Adrenal gland (tissue), 5 donors: ENCODE results near the gene PNPLA2.

ENCODE experiments used
- POLR2A ChIP-seq, 2 donors: fragments of 450-650 bp; IDR thresholded peaks; one replicate each; pipeline ENCODE4 v1.6.1; 2017; ENCODE audit warnings: antibody characterized with exemption in 2 of 2, mild to moderate bottlenecking in 2 of 2, moderate library complexity in 1 of 2
- TF ChIP-seq, protein P1 (sequence below), 6 experiments: fragments of 450-650 bp in 4 of 6; fragments of 200-600 bp in 2 of 6; sonication (generic) in 1 of 6; IDR thresholded peaks; 1 replicate in 5 of 6; 2 replicates in 1 of 6; pipeline versions ENCODE4 v1.5.1 to v1.8.0; 2016 to 2021; ENCODE audit warnings: antibody characterized with exemption in 6 of 6, mild to moderate bottlenecking in 2 of 6, moderate library complexity in 1 of 6
- donor health status: DM: no; HTN: no; CAD: no.

DNA sequence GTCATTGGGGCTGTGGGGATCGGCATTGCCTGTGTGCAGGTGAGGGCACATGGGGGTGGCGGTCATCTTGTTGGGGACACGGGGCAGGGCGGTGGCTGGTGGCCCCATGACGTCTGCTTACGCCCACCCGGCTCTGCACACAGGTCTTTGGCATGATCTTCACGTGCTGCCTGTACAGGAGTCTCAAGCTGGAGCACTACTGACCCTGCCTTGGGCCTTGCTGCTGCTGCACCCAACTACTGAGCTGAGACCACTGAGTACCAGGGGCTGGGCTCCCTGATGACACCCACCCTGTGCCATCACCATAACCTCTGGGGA is 19.2 kb downstream of the PNPLA2 start:
- TF ChIP-seq, protein P1, sequence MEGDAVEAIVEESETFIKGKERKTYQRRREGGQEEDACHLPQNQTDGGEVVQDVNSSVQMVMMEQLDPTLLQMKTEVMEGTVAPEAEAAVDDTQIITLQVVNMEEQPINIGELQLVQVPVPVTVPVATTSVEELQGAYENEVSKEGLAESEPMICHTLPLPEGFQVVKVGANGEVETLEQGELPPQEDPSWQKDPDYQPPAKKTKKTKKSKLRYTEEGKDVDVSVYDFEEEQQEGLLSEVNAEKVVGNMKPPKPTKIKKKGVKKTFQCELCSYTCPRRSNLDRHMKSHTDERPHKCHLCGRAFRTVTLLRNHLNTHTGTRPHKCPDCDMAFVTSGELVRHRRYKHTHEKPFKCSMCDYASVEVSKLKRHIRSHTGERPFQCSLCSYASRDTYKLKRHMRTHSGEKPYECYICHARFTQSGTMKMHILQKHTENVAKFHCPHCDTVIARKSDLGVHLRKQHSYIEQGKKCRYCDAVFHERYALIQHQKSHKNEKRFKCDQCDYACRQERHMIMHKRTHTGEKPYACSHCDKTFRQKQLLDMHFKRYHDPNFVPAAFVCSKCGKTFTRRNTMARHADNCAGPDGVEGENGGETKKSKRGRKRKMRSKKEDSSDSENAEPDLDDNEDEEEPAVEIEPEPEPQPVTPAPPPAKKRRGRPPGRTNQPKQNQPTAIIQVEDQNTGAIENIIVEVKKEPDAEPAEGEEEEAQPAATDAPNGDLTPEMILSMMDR (IDR thresholded peaks at IDR 0.05) = no peak
- no peak for TF ChIP-seq POLR2A (IDR thresholded peaks at IDR 0.05)
